H1 (cell line): Measurements from ENCODE around the gene KRT35. TPM values are rescaled to one million over a fixed set of nuclear protein-coding genes. Genes with fewer than 3 reads are reported as not detected.

Experiments
- ASH2L ChIP-seq: fragments of 200-600, 300-600 bp; sonication (generic); IDR thresholded peaks from one replicate; pipeline ENCODE4 v1.7.1; 2017; ENCODE audit warnings: low read length
- EP300 ChIP-seq, 2 experiments: IDR thresholded peaks; 1 replicate in 1 of 2; 2 replicates in 1 of 2; pipeline ENCODE4 v1.6.1; 2011 to 2012; ENCODE audit warnings: low read depth in 2 of 2, low read length in 2 of 2, mild to moderate bottlenecking in 2 of 2, borderline replicate concordance in 1 of 2, inconsistent platforms in 1 of 2, moderate library complexity in 1 of 2
- FOSL1 ChIP-seq: IDR thresholded peaks from 2 replicates; pipeline ENCODE4 v1.6.1; 2011; ENCODE audit warnings: mild to moderate bottlenecking, low read depth, low read length, moderate library complexity; ENCODE audit not compliant: insufficient read depth
- HDAC6 ChIP-seq: IDR thresholded peaks from one replicate; pipeline ENCODE4 v1.7.1; 2012; ENCODE audit warnings: low read depth, mild to moderate bottlenecking, inconsistent platforms, low read length, moderate library complexity
- JUN ChIP-seq: IDR thresholded peaks from 2 replicates; pipeline ENCODE4 v1.6.1; 2011; ENCODE audit warnings: low read depth, mild to moderate bottlenecking, improper control_type of control experiment, low read length
- NANOG ChIP-seq: IDR thresholded peaks from 2 replicates; pipeline ENCODE4 v1.6.1; 2011; ENCODE audit warnings: low read length, low read depth, mild to moderate bottlenecking, inconsistent platforms; ENCODE audit not compliant: insufficient read depth, poor library complexity, severe bottlenecking
- POLR2A ChIP-seq, 2 experiments: IDR thresholded peaks; 1 replicate in 1 of 2; 2 replicates in 1 of 2; pipeline ENCODE4 v1.6.1; 2011; ENCODE audit warnings: low read depth in 2 of 2, low read length in 2 of 2, mild to moderate bottlenecking in 2 of 2; ENCODE audit errors: control extremely low read depth in 1 of 2
- POLR2AphosphoS5 ChIP-seq: IDR thresholded peaks from 2 replicates; pipeline ENCODE4 v1.6.1; 2011; ENCODE audit warnings: low read depth, low read length
- POU5F1 ChIP-seq: IDR thresholded peaks from 2 replicates; pipeline ENCODE4 v1.6.1; 2011; ENCODE audit warnings: low read depth, mild to moderate bottlenecking, low read length, moderate library complexity
- SIN3A ChIP-seq, 2 experiments: IDR thresholded peaks in 1 of 2; conservative IDR thresholded peaks in 1 of 2; 2 replicates each; pipeline ENCODE4 v1.6.1; 2011 to 2012; ENCODE audit warnings: low read length in 2 of 2, improper control_type of control experiment in 1 of 2, low read depth in 1 of 2, mild to moderate bottlenecking in 1 of 2
- SP2 ChIP-seq: IDR thresholded peaks from 2 replicates; pipeline ENCODE4 v1.6.1; 2012; ENCODE audit warnings: mild to moderate bottlenecking, low read length, inconsistent platforms
- YY1 ChIP-seq: IDR thresholded peaks from 2 replicates; pipeline ENCODE4 v1.6.1; 2011; ENCODE audit warnings: low read depth, mild to moderate bottlenecking, low read length
- polyA plus RNA-seq, 7 experiments: library from polyadenylated mRNA; depleted of rRNA in 3 of 7; stranded (reverse) in 5 of 7; unstranded in 2 of 7; fragments of >200 nt in 5 of 7; fragments of 200-250 nt in 2 of 7; gene quantifications; 1 replicate in 5 of 7; 2 replicates in 1 of 7; 4 replicates in 1 of 7; pipeline versions ENCODE4 v1.2.1 to v1.2.3, GENCODE V29; 2011 to 2013; ENCODE audit warnings: missing spikeins in 2 of 7, mixed read lengths in 2 of 7
- total RNA-seq: library from RNA; stranded (reverse); fragmentation: NEBNext Ultra II Directional; extraction: Animal tissue kit (Norgen Biotek cat#: 25700); gene quantifications from 2 replicates; pipeline ENCODE4 v1.2.1, GENCODE V29; 2021
- TF ChIP-seq, protein P1 (sequence below): fragments of 300-600 bp; sonication (generic); IDR thresholded peaks from 2 replicates; pipeline ENCODE4 v1.7.1; 2012; ENCODE audit warnings: low read length, moderate library complexity, mild to moderate bottlenecking, inconsistent platforms; ENCODE audit not compliant: insufficient replicate concordance

The KRT35 gene
- total and polyA plus RNA-seq, 2 of the 8 experiments (the other 6 are each of a cell fraction or from before 2014, with no cell fraction given) = not detected

- TF ChIP-seq, protein P1, sequence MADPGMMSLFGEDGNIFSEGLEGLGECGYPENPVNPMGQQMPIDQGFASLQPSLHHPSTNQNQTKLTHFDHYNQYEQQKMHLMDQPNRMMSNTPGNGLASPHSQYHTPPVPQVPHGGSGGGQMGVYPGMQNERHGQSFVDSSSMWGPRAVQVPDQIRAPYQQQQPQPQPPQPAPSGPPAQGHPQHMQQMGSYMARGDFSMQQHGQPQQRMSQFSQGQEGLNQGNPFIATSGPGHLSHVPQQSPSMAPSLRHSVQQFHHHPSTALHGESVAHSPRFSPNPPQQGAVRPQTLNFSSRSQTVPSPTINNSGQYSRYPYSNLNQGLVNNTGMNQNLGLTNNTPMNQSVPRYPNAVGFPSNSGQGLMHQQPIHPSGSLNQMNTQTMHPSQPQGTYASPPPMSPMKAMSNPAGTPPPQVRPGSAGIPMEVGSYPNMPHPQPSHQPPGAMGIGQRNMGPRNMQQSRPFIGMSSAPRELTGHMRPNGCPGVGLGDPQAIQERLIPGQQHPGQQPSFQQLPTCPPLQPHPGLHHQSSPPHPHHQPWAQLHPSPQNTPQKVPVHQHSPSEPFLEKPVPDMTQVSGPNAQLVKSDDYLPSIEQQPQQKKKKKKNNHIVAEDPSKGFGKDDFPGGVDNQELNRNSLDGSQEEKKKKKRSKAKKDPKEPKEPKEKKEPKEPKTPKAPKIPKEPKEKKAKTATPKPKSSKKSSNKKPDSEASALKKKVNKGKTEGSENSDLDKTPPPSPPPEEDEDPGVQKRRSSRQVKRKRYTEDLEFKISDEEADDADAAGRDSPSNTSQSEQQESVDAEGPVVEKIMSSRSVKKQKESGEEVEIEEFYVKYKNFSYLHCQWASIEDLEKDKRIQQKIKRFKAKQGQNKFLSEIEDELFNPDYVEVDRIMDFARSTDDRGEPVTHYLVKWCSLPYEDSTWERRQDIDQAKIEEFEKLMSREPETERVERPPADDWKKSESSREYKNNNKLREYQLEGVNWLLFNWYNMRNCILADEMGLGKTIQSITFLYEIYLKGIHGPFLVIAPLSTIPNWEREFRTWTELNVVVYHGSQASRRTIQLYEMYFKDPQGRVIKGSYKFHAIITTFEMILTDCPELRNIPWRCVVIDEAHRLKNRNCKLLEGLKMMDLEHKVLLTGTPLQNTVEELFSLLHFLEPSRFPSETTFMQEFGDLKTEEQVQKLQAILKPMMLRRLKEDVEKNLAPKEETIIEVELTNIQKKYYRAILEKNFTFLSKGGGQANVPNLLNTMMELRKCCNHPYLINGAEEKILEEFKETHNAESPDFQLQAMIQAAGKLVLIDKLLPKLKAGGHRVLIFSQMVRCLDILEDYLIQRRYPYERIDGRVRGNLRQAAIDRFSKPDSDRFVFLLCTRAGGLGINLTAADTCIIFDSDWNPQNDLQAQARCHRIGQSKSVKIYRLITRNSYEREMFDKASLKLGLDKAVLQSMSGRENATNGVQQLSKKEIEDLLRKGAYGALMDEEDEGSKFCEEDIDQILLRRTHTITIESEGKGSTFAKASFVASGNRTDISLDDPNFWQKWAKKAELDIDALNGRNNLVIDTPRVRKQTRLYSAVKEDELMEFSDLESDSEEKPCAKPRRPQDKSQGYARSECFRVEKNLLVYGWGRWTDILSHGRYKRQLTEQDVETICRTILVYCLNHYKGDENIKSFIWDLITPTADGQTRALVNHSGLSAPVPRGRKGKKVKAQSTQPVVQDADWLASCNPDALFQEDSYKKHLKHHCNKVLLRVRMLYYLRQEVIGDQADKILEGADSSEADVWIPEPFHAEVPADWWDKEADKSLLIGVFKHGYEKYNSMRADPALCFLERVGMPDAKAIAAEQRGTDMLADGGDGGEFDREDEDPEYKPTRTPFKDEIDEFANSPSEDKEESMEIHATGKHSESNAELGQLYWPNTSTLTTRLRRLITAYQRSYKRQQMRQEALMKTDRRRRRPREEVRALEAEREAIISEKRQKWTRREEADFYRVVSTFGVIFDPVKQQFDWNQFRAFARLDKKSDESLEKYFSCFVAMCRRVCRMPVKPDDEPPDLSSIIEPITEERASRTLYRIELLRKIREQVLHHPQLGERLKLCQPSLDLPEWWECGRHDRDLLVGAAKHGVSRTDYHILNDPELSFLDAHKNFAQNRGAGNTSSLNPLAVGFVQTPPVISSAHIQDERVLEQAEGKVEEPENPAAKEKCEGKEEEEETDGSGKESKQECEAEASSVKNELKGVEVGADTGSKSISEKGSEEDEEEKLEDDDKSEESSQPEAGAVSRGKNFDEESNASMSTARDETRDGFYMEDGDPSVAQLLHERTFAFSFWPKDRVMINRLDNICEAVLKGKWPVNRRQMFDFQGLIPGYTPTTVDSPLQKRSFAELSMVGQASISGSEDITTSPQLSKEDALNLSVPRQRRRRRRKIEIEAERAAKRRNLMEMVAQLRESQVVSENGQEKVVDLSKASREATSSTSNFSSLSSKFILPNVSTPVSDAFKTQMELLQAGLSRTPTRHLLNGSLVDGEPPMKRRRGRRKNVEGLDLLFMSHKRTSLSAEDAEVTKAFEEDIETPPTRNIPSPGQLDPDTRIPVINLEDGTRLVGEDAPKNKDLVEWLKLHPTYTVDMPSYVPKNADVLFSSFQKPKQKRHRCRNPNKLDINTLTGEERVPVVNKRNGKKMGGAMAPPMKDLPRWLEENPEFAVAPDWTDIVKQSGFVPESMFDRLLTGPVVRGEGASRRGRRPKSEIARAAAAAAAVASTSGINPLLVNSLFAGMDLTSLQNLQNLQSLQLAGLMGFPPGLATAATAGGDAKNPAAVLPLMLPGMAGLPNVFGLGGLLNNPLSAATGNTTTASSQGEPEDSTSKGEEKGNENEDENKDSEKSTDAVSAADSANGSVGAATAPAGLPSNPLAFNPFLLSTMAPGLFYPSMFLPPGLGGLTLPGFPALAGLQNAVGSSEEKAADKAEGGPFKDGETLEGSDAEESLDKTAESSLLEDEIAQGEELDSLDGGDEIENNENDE = no peak
- TF ChIP-seq SIN3A (conservative IDR thresholded peaks at IDR 0.05 in 1 of 2, IDR thresholded peaks at IDR 0.05 in 1 of 2; ENCODE audit: low read depth in 1 of 2, low read length in 2 of 2) (no peak), SP2 (no peak), POLR2AphosphoS5 (no peak), NANOG (no peak), FOSL1 (no peak), HDAC6 (no peak), EP300 (IDR thresholded peaks at IDR 0.05; ENCODE audit: borderline replicate concordance in 1 of 2, low read depth in 2 of 2, low read length in 2 of 2) (no peak), POU5F1 (no peak), JUN (no peak), ASH2L (no peak), YY1 (no peak), POLR2A (IDR thresholded peaks at IDR 0.05; ENCODE audit: control extremely low read depth in 1 of 2, low read depth in 2 of 2, low read length in 2 of 2) (no peak)
These were observed 28.7 kb downstream of the KRT35 start (continued) for GRCh38 chr17:41452281-41452680.
